SKM-1 treated with dmso at 0.1 percent for 144 hours (cell line): ENCODE results near the gene UTP4.

Experiments used
- DNase-seq: peaks from one replicate; lab custom pipeline; 2025; ENCODE audit not compliant: unreplicated experiment; lab: John Stamatoyannopoulos, UW

Gene UTP4

GRCh38 chr16:69171325-69172084 lies 39.1 kb downstream of the UTP4 start:
- DNase-seq, result peak; percentile 57

- no peak for DNase-seq
Measured at GRCh38 chr16:69176033-69176800, 43.8 kb downstream of the UTP4 start.

- DNase-seq, result no peak
Measured at GRCh38 chr16:69179328-69180010, 47.0 kb downstream of the UTP4 start.

GRCh38 chr16:69180011-69180338 lies 47.5 kb downstream of the UTP4 start:
- DNase-seq, result no peak

GRCh38 chr16:69182730-69183416 lies 50.4 kb downstream of the UTP4 start:
- no peak for DNase-seq

GRCh38 chr16:69186642-69187445 lies 54.4 kb downstream of the UTP4 start, which contains the start of gene SNTB2:
SNTB2 (plus strand) TSS chr16:69187164; CDS start chr16:69187167, 3 bp downstream.
- peak; percentile 46 for DNase-seq

GRCh38 chr16:69187446-69188235 lies 55.2 kb downstream of the UTP4 start:
- no peak for DNase-seq

- no peak for DNase-seq
Measured at GRCh38 chr16:69188236-69188549, 55.7 kb downstream of the UTP4 start.

GRCh38 chr16:69188716-69189115 lies 56.3 kb downstream of the UTP4 start:
- no peak for DNase-seq

GRCh38 chr16:69190046-69190588 lies 57.7 kb downstream of the UTP4 start:
- DNase-seq, result no peak

- DNase-seq, result peak; percentile 83
Measured at GRCh38 chr16:69190598-69190997, 58.1 kb downstream of the UTP4 start.

GRCh38 chr16:69191136-69191535 lies 58.7 kb downstream of the UTP4 start:
- DNase-seq, result no peak

- DNase-seq, result no peak
Measured at GRCh38 chr16:69193855-69194254, 61.4 kb downstream of the UTP4 start.

GRCh38 chr16:69194488-69194887 lies 62.0 kb downstream of the UTP4 start:
- DNase-seq, result no peak

GRCh38 chr16:69195369-69196029 lies 63.0 kb downstream of the UTP4 start:
- DNase-seq, result no peak

- DNase-seq, result no peak
Measured at GRCh38 chr16:69197573-69197972, 65.1 kb downstream of the UTP4 start.

- DNase-seq, result no peak
Measured at GRCh38 chr16:69199382-69199781, 66.9 kb downstream of the UTP4 start.

GRCh38 chr16:69201291-69201690 lies 68.8 kb downstream of the UTP4 start:
- no peak for DNase-seq

GRCh38 chr16:69201787-69202186 lies 69.3 kb downstream of the UTP4 start:
- DNase-seq, result no peak
